Fibroblast of mammary gland (primary cell): ENCODE measurements around the gene NENF.

Source experiments
- DNase-seq: peaks from one replicate; pipeline ENCODE4 v3.0.0-alpha.2; 2010; ENCODE audit warnings: low read depth
- H3K4me3 ChIP-seq: 2 replicates; pipeline ENCODE4 v1.5.1; 2011; ENCODE audit warnings: low read depth, mild to moderate bottlenecking, low read length, moderate library complexity; ENCODE audit not compliant: control insufficient read depth
- TF ChIP-seq, protein P1 (sequence below): conservative IDR thresholded peaks from 2 replicates; pipeline ENCODE4 v1.5.1; 2011; ENCODE audit warnings: low read depth, low read length, inconsistent platforms; ENCODE audit not compliant: control insufficient read depth, insufficient read depth

NENF gene

DNA sequence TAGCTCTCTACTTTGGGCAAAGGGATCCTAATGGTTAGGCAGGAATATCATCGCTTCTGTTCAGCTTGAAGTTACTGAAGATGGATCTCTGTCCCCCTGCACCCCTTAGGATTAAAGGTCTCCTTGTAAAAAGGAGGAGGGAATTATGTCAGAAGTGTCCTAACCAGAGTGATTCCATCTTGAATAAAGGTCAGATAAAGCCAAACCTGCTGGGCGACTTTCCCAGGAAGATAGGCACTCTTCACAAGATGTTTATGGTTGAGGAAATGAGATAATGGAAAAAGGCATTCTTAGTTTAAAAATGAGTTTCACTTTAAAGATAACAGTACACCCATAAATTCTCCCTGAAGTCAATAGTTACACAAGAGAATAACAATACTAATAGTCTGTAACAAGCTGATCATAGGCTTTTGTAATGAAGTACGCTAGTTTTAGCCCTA, 1.7 kb upstream of the NENF start:
- TF ChIP-seq, protein P1, sequence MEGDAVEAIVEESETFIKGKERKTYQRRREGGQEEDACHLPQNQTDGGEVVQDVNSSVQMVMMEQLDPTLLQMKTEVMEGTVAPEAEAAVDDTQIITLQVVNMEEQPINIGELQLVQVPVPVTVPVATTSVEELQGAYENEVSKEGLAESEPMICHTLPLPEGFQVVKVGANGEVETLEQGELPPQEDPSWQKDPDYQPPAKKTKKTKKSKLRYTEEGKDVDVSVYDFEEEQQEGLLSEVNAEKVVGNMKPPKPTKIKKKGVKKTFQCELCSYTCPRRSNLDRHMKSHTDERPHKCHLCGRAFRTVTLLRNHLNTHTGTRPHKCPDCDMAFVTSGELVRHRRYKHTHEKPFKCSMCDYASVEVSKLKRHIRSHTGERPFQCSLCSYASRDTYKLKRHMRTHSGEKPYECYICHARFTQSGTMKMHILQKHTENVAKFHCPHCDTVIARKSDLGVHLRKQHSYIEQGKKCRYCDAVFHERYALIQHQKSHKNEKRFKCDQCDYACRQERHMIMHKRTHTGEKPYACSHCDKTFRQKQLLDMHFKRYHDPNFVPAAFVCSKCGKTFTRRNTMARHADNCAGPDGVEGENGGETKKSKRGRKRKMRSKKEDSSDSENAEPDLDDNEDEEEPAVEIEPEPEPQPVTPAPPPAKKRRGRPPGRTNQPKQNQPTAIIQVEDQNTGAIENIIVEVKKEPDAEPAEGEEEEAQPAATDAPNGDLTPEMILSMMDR, result no peak
- no peak for DNase-seq

DNA sequence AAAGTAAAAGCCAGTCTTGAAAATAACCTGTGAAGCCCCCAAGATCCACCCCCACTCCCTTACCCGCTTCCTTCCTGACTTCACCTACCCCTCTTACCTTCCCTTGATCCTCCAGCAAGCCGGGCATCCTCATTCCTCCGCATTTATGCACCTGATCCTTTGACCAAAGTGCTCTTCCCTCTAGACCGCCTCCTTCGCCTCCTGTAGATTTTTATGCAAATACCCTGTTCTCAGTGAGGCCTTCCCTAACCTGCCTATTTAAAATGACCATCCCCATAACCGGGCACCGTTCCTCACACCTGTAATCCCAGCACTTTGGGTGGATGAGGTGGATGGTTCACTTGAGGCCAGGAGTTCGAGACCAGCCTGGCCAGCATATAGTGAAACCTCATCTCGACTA, 1.1 kb upstream of the NENF start:
- no peak for DNase-seq
- TF ChIP-seq, protein P1, result no peak
- H3K4me3 ChIP-seq, result no peak overlapping the region

More for the DNA sequence above, 1.7 kb upstream of the NENF start:
- no peak overlapping the region for H3K4me3 ChIP-seq

DNA sequence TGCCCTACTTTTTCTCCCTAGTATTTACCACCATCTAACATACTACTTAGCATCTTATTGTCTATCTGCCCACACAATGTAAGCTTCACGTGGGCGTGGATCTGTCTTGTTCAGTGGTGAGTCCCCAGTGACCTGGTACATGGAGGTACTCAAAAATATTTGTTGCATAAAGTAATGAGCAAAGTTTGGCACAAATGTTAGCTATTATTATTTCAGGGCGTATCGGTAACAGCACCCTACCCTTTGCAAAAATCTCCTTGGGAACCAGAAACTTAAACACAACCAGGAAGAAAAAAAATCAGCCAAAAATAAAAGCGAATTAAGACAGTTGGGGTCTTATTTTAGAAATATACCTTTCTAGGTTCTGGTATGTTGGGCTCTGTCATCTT, 454 bp upstream of the NENF start:
- TF ChIP-seq, protein P1, result no peak
- H3K4me3 ChIP-seq, result peak overlapping the region; percentile 60
- DNase-seq, result no peak

DNA sequence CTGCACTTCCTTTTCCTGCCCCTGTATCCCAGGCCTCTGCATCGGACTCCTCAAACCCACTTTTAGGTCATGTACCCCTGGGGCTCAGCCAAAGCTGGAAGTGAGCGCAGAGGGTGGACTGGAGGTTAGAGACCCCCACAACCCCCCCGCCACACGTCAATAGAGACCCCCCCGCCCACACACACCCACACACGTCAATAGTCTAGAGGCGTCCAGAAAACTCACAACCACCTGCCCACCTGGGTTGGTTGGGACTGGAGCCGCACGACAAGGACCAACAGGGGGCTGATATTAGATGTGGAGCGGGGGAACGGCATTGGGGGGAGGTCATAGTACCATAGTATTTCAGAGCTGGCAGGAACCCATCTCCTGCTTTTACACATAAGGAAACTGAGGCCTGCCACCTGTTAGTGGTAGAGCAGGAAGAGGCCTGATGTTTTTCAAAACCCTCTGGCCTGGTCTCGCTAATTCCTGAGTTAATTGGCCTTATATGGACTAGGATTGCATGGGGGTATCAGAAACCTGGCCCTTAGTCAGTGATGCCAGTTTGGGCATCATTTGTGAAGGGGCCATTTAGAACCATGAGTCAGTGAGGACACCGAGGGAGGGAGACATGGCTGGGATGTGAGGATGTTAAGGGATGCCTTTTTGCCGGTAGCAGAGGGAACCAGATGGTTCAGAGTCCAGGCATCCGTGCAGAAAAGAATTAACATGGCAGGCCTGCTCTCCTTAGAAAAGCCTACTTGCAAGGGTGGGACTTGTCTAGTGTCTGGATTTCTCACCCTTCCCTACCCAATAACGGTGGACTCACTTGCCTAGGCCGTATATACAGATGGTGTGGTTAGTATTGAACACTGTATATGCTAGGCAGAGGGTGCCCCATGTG, 1.1 kb downstream of the NENF start:
- H3K4me3 ChIP-seq, result peak overlapping the region; percentile 75
- DNase-seq, result no peak
- TF ChIP-seq, protein P1, result no peak

DNA sequence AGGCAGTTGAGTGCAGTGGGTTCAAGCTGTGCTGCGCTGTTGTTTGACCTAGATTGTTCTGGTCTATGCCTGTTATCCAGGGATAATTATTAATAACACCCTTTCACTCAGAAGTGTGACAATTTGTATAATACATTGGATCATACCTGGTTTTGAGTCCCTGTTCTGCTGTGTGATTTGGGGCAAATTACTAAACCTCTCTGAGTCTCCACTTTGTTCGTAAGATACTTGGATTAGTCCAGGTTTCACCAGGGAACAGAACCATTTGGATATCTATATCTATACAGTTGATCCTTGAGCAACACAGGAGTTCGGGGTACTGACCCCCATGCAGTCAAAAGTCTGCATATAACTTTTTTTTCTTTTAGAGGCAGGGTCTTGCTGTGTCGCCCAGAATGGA, 2.3 kb downstream of the NENF start:
- no peak overlapping the region for H3K4me3 ChIP-seq
- TF ChIP-seq, protein P1, result no peak
- no peak for DNase-seq

DNA sequence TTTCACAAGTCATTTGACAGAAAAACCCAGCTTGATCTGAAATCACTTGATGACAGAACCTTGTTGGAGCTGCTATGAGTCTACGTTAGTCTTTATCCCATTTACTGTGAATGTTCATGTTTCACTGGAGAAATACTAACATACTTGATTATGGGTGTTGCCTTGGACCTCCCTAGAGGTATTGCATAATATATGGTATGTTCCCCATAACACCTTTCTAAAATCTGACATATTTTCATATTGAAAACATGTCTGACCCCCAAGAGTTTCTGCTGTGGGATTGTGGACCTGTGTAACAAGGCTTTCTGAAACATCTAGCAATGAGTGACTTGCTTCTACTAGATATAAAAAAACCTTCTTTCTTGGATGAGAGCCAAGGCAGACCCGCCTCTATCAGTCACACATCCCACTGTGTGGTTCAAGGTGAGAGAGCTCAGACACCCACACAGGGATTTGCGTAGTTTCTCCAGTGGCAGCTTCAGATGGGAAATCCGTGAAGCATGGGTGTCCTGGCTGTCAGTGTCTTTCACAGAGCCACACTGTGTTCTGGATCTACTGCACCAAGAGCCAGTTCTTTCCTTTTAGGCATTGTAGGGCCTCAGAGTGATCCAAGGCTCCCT, 4.6 kb downstream of the NENF start:
- TF ChIP-seq, protein P1, result no peak
- H3K4me3 ChIP-seq, result no peak overlapping the region

More for the DNA sequence above, 4.6 kb downstream of the NENF start:
- DNase-seq, result no peak
